KG1 (cell line): ENCODE data around the gene ZAP70.

Experiments
- DNase-seq: peaks from one replicate; lab custom pipeline; 2025; lab: John Stamatoyannopoulos, UW

The ZAP70 gene

GRCh38 chr2:97752342-97753334, 39.3 kb downstream of the ZAP70 start:
- DNase-seq: no peak

DNA sequence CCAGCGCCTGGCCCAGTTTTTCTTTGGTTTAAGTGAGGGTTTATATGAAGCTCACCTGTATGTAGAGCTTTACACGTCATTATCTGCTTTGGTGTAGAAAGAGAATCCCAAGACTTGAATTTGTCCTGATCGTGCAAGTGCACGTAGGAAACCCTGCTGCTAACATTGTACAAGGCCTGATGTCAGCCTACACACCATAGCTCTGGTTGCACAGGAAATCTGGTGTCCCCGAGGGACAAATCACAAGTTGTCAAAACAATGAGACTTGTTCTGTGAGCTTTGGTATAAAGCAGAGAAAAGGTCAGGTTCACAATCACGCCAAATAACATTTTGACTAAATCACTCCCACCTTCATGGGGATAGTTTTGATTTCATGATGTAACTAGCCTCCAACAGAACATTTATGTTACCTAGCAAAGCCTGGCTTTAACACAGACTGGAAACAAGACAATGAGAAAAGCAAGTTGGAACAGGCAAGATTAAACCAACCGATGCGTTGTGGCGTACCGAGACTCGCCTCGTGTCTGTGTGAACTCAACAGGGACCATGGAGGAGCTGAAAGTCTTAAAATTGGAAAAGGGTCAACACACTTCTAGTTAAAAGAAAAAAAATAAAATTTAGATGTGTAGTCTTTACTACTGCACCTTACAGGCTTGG, 41.4 kb downstream of the ZAP70 start:
- DNase-seq: no peak

DNA sequence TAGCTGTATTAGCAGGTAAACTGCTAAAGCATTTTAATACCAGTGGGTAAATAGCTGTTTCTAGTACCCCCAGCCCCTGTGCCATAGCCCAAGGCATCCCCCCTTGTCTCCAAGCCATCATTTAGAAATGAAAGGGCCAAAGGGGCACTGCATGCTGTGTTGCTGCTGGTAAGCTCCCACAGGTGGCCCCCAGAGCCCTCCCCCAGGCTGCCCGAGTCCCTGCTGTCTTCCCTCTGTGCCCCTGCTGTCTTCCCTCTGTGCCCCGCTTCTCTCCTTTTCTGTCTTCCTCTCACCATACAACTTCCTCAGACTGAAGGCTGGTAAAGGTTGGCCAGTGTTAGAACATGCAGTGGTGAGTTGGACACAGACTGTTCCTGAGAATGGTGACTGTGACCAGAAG, 42.1 kb downstream of the ZAP70 start:
- no peak for DNase-seq

- no peak for DNase-seq
These were observed 43.7 kb downstream of the ZAP70 start for GRCh38 chr2:97757062-97757461.

- DNase-seq: no peak
These were observed 44.8 kb downstream of the ZAP70 start for GRCh38 chr2:97758131-97758705.

- no peak for DNase-seq
These were observed 46.5 kb downstream of the ZAP70 start for GRCh38 chr2:97759727-97760407.

GRCh38 chr2:97760480-97761049, 47.2 kb downstream of the ZAP70 start:
- no peak for DNase-seq

- DNase-seq: no peak
These were observed 47.8 kb downstream of the ZAP70 start for GRCh38 chr2:97761192-97761591.

DNA sequence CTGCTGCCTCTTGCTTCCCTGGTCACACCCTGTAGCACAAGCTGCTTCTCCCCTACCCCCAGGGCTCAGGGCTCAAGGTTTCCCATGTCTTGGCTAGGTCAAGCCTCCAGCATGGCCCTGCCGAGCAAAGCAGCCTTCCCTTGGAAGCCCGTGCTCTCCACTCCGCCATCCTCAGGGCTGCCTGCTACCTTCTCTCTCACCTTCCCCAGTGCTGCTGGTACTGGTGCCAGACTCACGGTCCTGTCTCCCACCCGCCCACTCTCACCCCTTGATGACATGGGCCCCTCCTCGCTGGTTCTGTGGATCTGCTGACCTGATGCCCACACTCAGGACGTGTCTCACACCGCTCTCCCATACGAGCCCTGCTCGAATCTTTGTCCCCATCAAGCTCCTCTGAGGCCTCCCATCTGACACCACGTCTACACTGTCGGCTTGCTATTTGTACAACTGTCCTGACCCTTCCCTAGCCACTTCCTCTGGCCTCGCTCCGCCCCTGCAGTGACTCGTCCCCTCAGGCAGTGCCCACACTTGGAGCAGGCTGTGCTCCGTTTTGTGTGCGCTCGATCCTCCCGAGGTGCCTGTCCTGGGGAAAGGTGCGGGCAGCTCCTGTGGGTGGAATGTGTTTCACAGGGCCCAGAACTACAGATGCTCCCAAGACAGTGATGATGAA, 49.9 kb downstream of the ZAP70 start:
- no peak for DNase-seq

DNA sequence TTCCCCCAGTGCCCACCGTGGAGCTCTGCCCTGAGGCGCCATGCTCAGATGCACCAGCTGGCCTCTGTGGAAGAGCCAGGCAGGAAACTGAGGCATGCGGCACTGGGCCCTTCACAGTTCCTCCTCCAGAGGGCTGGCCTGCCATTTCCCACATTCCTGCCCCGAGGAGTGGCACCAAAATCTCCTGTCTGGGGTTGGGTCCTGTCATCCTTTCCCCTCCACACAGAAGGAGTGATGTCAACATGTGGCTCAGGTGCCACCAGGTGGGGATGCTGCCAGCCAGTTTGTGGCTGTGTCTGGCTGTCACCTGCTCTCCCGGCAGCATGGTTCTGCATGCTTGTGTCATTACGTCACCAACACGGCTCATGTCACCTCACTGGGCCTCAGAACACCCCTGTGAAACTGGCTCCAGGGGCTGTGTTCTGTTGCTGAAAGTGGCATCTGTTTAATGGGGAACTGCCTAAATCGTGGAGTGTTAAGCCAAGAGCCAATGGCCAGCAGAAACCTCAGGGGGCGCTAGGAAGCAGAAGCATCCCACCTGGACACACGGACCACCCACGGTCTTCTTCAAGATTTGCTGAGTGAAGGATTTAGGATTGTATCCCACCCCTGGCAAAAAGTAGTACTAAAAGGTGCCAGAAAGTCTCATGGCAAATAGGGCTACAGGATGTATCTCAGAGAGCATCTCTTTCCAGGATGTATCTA, 51.3 kb downstream of the ZAP70 start:
- no peak for DNase-seq

DNA sequence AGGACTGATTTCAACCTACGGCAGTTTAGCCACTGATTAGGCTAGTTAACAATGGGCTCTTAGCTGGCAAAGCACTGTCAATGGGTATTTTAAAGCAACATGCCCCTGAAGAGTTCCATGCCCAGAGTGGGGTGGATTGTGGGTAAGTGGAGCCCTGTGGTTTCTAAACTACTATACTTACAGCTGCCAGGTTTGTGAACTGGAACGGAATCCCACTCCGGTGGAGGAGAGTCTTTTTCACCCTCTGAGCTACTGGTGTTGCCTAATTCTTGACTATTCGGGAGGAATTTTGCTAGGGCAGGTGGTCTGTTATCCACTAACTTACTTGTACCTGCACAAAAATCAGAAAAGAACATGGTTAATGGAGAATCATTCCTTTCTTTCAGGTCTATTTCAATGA, 52.6 kb downstream of the ZAP70 start:
- no peak for DNase-seq

DNA sequence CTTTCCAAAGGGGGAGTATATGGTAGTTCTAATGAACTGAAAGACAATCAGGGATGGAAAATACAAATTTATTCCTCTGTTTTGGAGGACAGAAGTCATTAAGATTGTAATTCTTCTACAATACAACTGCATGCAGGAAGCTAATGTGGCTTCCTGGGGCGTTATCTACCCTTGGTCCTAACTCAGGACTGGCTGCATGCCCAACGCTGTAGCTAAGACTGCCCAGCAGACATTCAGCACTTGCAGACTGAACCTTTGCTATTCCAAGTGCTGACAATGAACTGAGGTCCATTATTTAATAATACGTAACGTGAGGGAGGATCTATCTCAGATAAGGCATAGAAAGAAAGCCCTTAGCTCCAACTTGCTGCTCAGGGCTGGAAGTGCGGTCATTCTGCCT, 53.2 kb downstream of the ZAP70 start:
- DNase-seq: no peak

- DNase-seq: no peak
These were observed 55.9 kb downstream of the ZAP70 start for GRCh38 chr2:97769308-97769707.

DNA sequence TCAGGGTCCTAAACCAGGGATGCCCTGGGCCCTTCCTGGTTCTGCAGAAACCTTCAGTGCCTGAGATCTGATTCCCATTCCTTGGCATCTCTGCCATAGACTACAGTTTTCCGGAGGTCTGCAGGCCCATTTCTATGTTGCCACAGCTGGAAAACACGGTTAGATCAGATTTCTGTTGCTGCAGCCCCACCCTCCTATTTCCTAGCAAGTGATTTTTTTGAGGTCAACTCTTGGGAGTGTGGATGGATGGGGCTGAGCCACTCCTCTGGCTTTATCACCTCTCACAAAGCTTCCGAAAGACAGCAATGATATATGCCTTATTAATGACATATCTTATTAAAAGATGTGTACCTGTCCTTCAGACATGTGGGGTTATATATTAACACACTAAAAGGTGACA, 56.3 kb downstream of the ZAP70 start:
- no peak for DNase-seq

GRCh38 chr2:97770445-97770844, 57.1 kb downstream of the ZAP70 start:
- no peak for DNase-seq

DNA sequence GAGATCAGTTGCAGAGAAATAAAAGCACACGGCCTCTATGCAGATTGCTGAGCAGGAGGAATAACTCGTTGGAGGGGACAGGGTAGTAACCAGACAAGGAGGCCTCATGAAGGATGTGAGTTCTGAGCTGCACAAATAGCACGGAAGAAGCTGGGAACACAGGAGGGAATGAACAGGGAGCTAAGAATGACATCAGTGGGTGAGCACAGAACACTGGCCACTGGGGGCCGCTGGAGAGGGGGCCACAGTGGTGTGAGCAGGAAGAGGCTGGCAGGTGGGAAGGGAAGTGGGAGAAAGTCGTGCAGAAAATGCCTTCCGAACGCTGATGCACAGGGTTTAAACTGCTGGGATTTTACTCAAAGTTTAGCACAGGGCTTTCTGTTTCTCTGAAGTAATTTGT, 61.0 kb downstream of the ZAP70 start:
- no peak for DNase-seq

GRCh38 chr2:97775074-97775473, 61.7 kb downstream of the ZAP70 start:
- DNase-seq: no peak

GRCh38 chr2:97779141-97779540, 65.8 kb downstream of the ZAP70 start:
- no peak for DNase-seq

- DNase-seq: no peak
These were observed 68.6 kb downstream of the ZAP70 start for GRCh38 chr2:97781981-97782380.

- DNase-seq: no peak
These were observed 71.6 kb downstream of the ZAP70 start for GRCh38 chr2:97784953-97785352.

GRCh38 chr2:97785818-97786217, 72.4 kb downstream of the ZAP70 start:
- no peak for DNase-seq
